HCT116 (cell line): ENCODE data around the gene SAC3D1.

Experiments used
- CBX3 ChIP-seq: IDR thresholded peaks from 2 replicates; pipeline ENCODE4 v1.6.1; 2012; ENCODE audit warnings: low read depth
- CTCF ChIP-seq, 3 experiments: fragments of 200-600 bp in 1 of 3; sonication (generic) in 1 of 3; IDR thresholded peaks in 2 of 3; conservative IDR thresholded peaks in 1 of 3; 2 replicates each; pipeline ENCODE4 v1.5.1; 2012 to 2017; ENCODE audit warnings: low read depth in 2 of 3, low read length in 2 of 3, antibody characterized with exemption in 1 of 3, borderline replicate concordance in 1 of 3, control low read depth in 1 of 3, mild to moderate bottlenecking in 1 of 3, mixed read lengths in 1 of 3, mixed run types in 1 of 3, moderate library complexity in 1 of 3; ENCODE audit not compliant: insufficient read depth in 1 of 3
- EGR1 ChIP-seq: IDR thresholded peaks from 2 replicates; pipeline ENCODE4 v1.6.1; 2012; ENCODE audit warnings: low read depth
- EZH2 ChIP-seq: fragments of 200-600 bp; sonication (generic); IDR thresholded peaks from 2 replicates; pipeline ENCODE4 v1.6.1; 2017; ENCODE audit warnings: antibody characterized with exemption, mixed run types
- EZH2phosphoT487 ChIP-seq: fragments of 200-600 bp; IDR thresholded peaks from 2 replicates; pipeline ENCODE4 v1.6.1; 2018; ENCODE audit warnings: antibody characterized with exemption, borderline replicate concordance
- MAX ChIP-seq: IDR thresholded peaks from 2 replicates; pipeline ENCODE4 v1.6.1; 2012
- POLR2A ChIP-seq: IDR thresholded peaks from 2 replicates; pipeline ENCODE4 v1.7.0; 2011; ENCODE audit warnings: borderline replicate concordance; ENCODE audit not compliant: insufficient read depth, insufficient read length; ENCODE audit errors: extremely low read depth
- RAD21 ChIP-seq: IDR thresholded peaks from 2 replicates; pipeline ENCODE4 v1.6.1; 2012; ENCODE audit warnings: low read depth, mild to moderate bottlenecking
- SIN3A ChIP-seq: IDR thresholded peaks from 2 replicates; pipeline ENCODE4 v1.6.1; 2012; ENCODE audit warnings: low read depth
- YY1 ChIP-seq: IDR thresholded peaks from 2 replicates; pipeline ENCODE4 v1.6.1; 2011; ENCODE audit warnings: low read length, low read depth, moderate library complexity, mild to moderate bottlenecking; ENCODE audit not compliant: insufficient replicate concordance; ENCODE audit errors: extremely low read depth

- TF ChIP-seq EGR1 (no peak), CTCF (IDR thresholded peaks at IDR 0.05 in 2 of 3, conservative IDR thresholded peaks at IDR 0.05 in 1 of 3; ENCODE audit: borderline replicate concordance in 1 of 3, insufficient read depth in 1 of 3, low read depth in 2 of 3, low read length in 2 of 3) (no peak), POLR2A (no peak), EZH2phosphoT487 (no peak), YY1 (no peak), EZH2 (no peak), CBX3 (no peak), RAD21 (no peak), MAX (no peak), SIN3A (no peak)
These were observed 37.7 kb upstream of the SAC3D1 start for GRCh38 chr11:65003282-65003681.
